Activated naive CD4-positive, alpha-beta T cell treated with anti-CD3 and anti-CD28 coated beads, Interleukin-2, amount 10 ng/mL, durations not matched to agents 7 days and 5 days (primary cell): ENCODE data around the gene VPS13C.

Experiments
- CTCF ChIA-PET: fragments of 350-600 bp; sonication (Branson Sonifier 250); formaldehyde crosslinking; loops from one replicate; lab custom pipeline; 2021; ENCODE audit warnings: antibody characterized with exemption; lab: Charles Lee
- DNase-seq: peaks from one replicate; pipeline ENCODE4 v3.0.0-alpha.2; 2020
- H3K27ac Mint-ChIP-seq: one replicate; pipeline ENCODE4 v1.8.0; 2021; ENCODE audit warnings: mild to moderate bottlenecking, moderate library complexity, mixed read lengths
- H3K27me3 Mint-ChIP-seq: one replicate; pipeline ENCODE4 v1.8.0; 2021; ENCODE audit warnings: mild to moderate bottlenecking, mixed read lengths
- H3K36me3 Mint-ChIP-seq: one replicate; pipeline ENCODE4 v1.8.0; 2021; ENCODE audit warnings: mixed read lengths
- H3K4me1 Mint-ChIP-seq: one replicate; pipeline ENCODE4 v1.8.0; 2021; ENCODE audit warnings: mixed read lengths
- H3K4me3 Mint-ChIP-seq: one replicate; pipeline ENCODE4 v1.8.0; 2021; ENCODE audit warnings: mild to moderate bottlenecking, moderate library complexity, mixed read lengths
- H3K9me3 Mint-ChIP-seq: one replicate; pipeline ENCODE4 v1.8.0; 2021; ENCODE audit warnings: mixed read lengths

VPS13C gene, protein sequence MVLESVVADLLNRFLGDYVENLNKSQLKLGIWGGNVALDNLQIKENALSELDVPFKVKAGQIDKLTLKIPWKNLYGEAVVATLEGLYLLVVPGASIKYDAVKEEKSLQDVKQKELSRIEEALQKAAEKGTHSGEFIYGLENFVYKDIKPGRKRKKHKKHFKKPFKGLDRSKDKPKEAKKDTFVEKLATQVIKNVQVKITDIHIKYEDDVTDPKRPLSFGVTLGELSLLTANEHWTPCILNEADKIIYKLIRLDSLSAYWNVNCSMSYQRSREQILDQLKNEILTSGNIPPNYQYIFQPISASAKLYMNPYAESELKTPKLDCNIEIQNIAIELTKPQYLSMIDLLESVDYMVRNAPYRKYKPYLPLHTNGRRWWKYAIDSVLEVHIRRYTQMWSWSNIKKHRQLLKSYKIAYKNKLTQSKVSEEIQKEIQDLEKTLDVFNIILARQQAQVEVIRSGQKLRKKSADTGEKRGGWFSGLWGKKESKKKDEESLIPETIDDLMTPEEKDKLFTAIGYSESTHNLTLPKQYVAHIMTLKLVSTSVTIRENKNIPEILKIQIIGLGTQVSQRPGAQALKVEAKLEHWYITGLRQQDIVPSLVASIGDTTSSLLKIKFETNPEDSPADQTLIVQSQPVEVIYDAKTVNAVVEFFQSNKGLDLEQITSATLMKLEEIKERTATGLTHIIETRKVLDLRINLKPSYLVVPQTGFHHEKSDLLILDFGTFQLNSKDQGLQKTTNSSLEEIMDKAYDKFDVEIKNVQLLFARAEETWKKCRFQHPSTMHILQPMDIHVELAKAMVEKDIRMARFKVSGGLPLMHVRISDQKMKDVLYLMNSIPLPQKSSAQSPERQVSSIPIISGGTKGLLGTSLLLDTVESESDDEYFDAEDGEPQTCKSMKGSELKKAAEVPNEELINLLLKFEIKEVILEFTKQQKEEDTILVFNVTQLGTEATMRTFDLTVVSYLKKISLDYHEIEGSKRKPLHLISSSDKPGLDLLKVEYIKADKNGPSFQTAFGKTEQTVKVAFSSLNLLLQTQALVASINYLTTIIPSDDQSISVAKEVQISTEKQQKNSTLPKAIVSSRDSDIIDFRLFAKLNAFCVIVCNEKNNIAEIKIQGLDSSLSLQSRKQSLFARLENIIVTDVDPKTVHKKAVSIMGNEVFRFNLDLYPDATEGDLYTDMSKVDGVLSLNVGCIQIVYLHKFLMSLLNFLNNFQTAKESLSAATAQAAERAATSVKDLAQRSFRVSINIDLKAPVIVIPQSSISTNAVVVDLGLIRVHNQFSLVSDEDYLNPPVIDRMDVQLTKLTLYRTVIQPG (N-terminal part only)

GRCh38 chr15:62060113-62060895 is at the start of gene VPS13C:
Gene VPS13C (minus strand): TSS chr15:62060447. CDS start chr15:62060374, 73 bp downstream.
- peaks cover 24% of the 10 kb centered on the region for H3K27me3 Mint-ChIP-seq
- CTCF ChIA-PET: interaction anchor here (0.7 to 2.4 kb wide), 13 partner anchors 10 to 194 kb away, joined by 3 to 7 read pairs (median 4); no protein-coding TSS in a partner anchor
- peaks cover 6% of the 10 kb centered on the region for H3K36me3 Mint-ChIP-seq
- peak; percentile 93 for DNase-seq
- peak within 1 kb of the TSS; percentile 99 for H3K27ac Mint-ChIP-seq
- H3K9me3 Mint-ChIP-seq: no peaks in the 10 kb centered on the region
- H3K4me3 Mint-ChIP-seq: peak within 1 kb of the TSS; percentile 91
- peaks cover 30% of the 10 kb centered on the region for H3K4me1 Mint-ChIP-seq

GRCh38 chr15:62109437-62109836 is 49.2 kb upstream of the VPS13C start:
- Mint-ChIP-seq H3K4me1 (no peaks in the 10 kb centered on the region), H3K27ac (no peak overlapping the region), H3K36me3 (no peaks in the 10 kb centered on the region), H3K9me3 (no peaks in the 10 kb centered on the region), H3K4me3 (no peak overlapping the region), H3K27me3 (peaks cover 12% of the 10 kb centered on the region)
- no peak for DNase-seq
- CTCF ChIA-PET: no interaction called here

GRCh38 chr15:62108411-62108810 is 48.2 kb upstream of the VPS13C start:
- CTCF ChIA-PET: no interaction called here
- no peaks in the 10 kb centered on the region for H3K4me1 Mint-ChIP-seq
- peaks cover 12% of the 10 kb centered on the region for H3K27me3 Mint-ChIP-seq

GRCh38 chr15:62107571-62108121 is 47.4 kb upstream of the VPS13C start:
- H3K27ac Mint-ChIP-seq: no peak overlapping the region
- no peaks in the 10 kb centered on the region for H3K36me3 Mint-ChIP-seq
- peaks cover 12% of the 10 kb centered on the region for H3K27me3 Mint-ChIP-seq
- H3K4me3 Mint-ChIP-seq: no peak overlapping the region
- no peaks in the 10 kb centered on the region for H3K9me3 Mint-ChIP-seq
- no peaks in the 10 kb centered on the region for H3K4me1 Mint-ChIP-seq
- CTCF ChIA-PET: interaction anchor here (0.6 kb wide), 1 partner anchor 146 kb away, joined by 4 read pairs; no protein-coding TSS in a partner anchor
- no peak for DNase-seq

More at GRCh38 chr15:62108411-62108810, 48.2 kb upstream of the VPS13C start:
- no peak for DNase-seq
- Mint-ChIP-seq H3K27ac (no peak overlapping the region), H3K4me3 (no peak overlapping the region), H3K9me3 (no peaks in the 10 kb centered on the region), H3K36me3 (no peaks in the 10 kb centered on the region)

DNA sequence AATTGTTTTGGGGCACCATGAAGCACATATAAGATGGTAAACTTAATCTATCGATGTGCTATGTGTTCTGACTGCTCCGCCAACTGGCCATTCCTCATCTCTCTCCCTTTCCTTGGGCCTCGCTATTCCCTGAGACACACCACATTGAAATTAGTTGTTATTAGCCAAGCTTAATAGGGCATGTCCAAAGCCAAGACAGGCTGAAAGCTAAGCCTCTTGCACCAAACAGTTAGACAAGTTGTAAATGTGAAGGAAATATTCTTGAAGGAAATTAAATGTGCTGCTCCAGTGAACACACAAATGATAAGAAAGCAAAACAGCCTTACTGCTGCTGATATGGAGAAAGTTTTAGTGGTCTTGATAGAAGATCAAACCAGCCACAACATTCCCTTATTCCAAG is 45.8 kb upstream of the VPS13C start:
- H3K9me3 Mint-ChIP-seq: no peaks in the 10 kb centered on the region
- H3K27ac Mint-ChIP-seq: no peak overlapping the region
- peaks cover 12% of the 10 kb centered on the region for H3K27me3 Mint-ChIP-seq
- H3K4me1 Mint-ChIP-seq: no peaks in the 10 kb centered on the region
- H3K36me3 Mint-ChIP-seq: no peaks in the 10 kb centered on the region
- no peak for DNase-seq
- CTCF ChIA-PET: no interaction called here
- H3K4me3 Mint-ChIP-seq: no peak overlapping the region

DNA sequence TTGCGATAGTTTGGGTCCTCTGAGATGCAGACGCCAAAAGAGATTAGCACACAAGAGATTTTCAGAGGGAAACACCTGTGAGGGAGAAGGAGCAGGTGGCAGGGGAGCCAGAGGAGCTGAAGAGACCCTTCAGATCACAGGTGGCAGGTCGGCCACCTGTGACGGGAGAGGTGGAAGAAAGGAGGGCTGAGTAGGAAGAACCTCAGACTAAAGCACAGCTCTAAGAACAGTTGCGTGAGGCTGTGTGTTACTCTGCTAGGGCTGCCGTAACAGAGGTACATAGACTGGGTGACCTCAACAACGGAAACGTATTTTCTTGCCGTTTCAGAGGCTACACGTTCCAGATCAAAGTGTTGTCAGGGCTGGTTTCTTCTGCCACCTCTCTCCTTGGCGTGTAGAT is 45.0 kb upstream of the VPS13C start:
- Mint-ChIP-seq H3K27ac (no peak overlapping the region), H3K27me3 (peaks cover 8% of the 10 kb centered on the region), H3K4me1 (no peaks in the 10 kb centered on the region), H3K36me3 (no peaks in the 10 kb centered on the region), H3K9me3 (no peaks in the 10 kb centered on the region), H3K4me3 (no peak overlapping the region)
- DNase-seq: no peak
- CTCF ChIA-PET: no interaction called here

- CTCF ChIA-PET: no interaction called here
- Mint-ChIP-seq H3K4me3 (no peak overlapping the region), H3K9me3 (no peaks in the 10 kb centered on the region), H3K36me3 (no peaks in the 10 kb centered on the region), H3K27me3 (peaks cover 8% of the 10 kb centered on the region), H3K4me1 (no peaks in the 10 kb centered on the region), H3K27ac (no peak overlapping the region)
- DNase-seq: no peak
Observed at GRCh38 chr15:62104846-62105245, 44.6 kb upstream of the VPS13C start.

DNA sequence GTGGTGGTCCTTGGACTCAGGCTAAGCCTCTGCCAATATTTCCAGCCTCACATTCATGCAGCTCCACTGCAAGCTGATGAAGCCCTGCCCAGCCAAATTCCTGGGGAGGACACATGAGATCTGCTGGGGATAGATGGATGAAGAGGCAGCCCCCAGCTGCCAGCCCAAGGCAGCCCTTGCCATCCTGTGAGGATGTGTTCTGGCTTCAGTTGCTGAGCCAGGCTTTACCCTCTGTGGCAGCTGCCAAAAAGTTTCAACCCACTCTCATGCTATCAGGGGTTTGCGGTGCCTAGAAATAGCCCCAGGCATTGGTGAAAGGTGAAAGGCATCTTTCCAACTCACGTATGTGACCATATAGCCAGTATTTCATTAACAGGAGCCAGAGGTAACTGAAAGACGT is 44.2 kb upstream of the VPS13C start:
- Mint-ChIP-seq H3K9me3 (no peaks in the 10 kb centered on the region), H3K4me3 (no peak overlapping the region), H3K27me3 (peaks cover 8% of the 10 kb centered on the region), H3K27ac (no peak overlapping the region), H3K4me1 (no peaks in the 10 kb centered on the region), H3K36me3 (no peaks in the 10 kb centered on the region)
- CTCF ChIA-PET: no interaction called here
- DNase-seq: no peak

GRCh38 chr15:62103431-62103830 is 43.2 kb upstream of the VPS13C start:
- no peaks in the 10 kb centered on the region for H3K9me3 Mint-ChIP-seq
- DNase-seq: no peak
- no peaks in the 10 kb centered on the region for H3K36me3 Mint-ChIP-seq
- CTCF ChIA-PET: no interaction called here
- H3K27ac Mint-ChIP-seq: no peak overlapping the region
- H3K4me3 Mint-ChIP-seq: no peak overlapping the region
- no peaks in the 10 kb centered on the region for H3K4me1 Mint-ChIP-seq
- peaks cover 6% of the 10 kb centered on the region for H3K27me3 Mint-ChIP-seq

- no peaks in the 10 kb centered on the region for H3K9me3 Mint-ChIP-seq
- no peaks in the 10 kb centered on the region for H3K4me1 Mint-ChIP-seq
- no peaks in the 10 kb centered on the region for H3K27me3 Mint-ChIP-seq
- H3K4me3 Mint-ChIP-seq: no peak overlapping the region
- DNase-seq: no peak
- H3K36me3 Mint-ChIP-seq: no peaks in the 10 kb centered on the region
- no peak overlapping the region for H3K27ac Mint-ChIP-seq
- CTCF ChIA-PET: no interaction called here
Observed at GRCh38 chr15:62099094-62099601, 38.9 kb upstream of the VPS13C start.

DNA sequence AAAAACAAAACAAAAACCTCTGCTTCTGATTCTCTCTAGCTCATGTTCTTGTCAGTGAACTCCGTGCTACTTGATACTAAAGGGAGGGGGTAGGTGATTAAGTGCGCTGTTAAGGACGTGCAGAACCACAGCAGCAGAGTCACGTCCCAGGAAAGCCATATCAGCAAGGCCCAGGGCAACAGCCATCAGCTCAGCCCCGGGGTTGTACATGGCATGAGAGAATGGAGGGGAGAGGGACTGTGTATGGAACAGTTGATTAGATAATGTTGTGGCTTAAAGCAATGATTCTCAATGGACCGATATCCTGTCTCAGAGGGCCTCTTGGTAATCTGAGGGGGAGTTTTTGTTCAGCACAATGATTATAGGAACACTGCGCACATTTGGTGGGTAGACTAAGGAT is 34.1 kb upstream of the VPS13C start:
- H3K9me3 Mint-ChIP-seq: no peaks in the 10 kb centered on the region
- no peaks in the 10 kb centered on the region for H3K27me3 Mint-ChIP-seq
- no peak overlapping the region for H3K4me3 Mint-ChIP-seq
- H3K4me1 Mint-ChIP-seq: no peaks in the 10 kb centered on the region
- no peak for DNase-seq
- CTCF ChIA-PET: no interaction called here
- no peaks in the 10 kb centered on the region for H3K36me3 Mint-ChIP-seq
- no peak overlapping the region for H3K27ac Mint-ChIP-seq

DNA sequence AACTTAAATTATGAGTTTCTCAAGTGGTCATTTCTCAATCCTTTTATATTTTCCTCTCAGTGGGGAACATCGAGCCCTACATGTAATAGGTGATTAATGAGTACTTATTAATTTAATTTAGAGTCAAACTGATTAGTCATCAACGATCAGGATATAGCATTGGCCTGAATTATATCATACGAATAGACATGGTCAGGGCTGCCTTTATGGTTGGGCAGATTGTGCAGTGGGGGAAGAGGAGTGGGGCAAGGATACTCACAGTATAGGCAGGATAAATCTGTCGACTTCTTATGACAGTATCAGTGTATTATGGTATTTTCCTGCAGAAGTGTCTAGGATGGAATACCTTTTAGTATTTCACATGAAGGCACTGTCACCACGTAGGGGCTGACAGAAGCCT is 33.6 kb upstream of the VPS13C start:
- Mint-ChIP-seq H3K9me3 (no peaks in the 10 kb centered on the region), H3K4me1 (no peaks in the 10 kb centered on the region), H3K27me3 (no peaks in the 10 kb centered on the region), H3K36me3 (no peaks in the 10 kb centered on the region), H3K27ac (no peak overlapping the region), H3K4me3 (no peak overlapping the region)
- CTCF ChIA-PET: no interaction called here
- no peak for DNase-seq

- no peaks in the 10 kb centered on the region for H3K9me3 Mint-ChIP-seq
- no peak overlapping the region for H3K27ac Mint-ChIP-seq
- CTCF ChIA-PET: no interaction called here
- H3K27me3 Mint-ChIP-seq: no peaks in the 10 kb centered on the region
- no peak for DNase-seq
- no peak overlapping the region for H3K4me3 Mint-ChIP-seq
- H3K4me1 Mint-ChIP-seq: peaks cover 7% of the 10 kb centered on the region
- H3K36me3 Mint-ChIP-seq: no peaks in the 10 kb centered on the region
Observed at GRCh38 chr15:62090988-62091387, 30.7 kb upstream of the VPS13C start.
